PC-3 (cell line): ENCODE results near the gene KCNH8. TPM values are rescaled to one million over a fixed set of nuclear protein-coding genes. Genes with fewer than 3 reads are reported as not detected.

Experiments
- ATAC-seq: fragments of 200-7000 bp; cut with Tn5 transposase; 2 replicates; pipeline ENCODE4 v1.9.1; 2020; ENCODE audit warnings: mild to moderate bottlenecking, moderate library complexity
- BruUV-seq: library from RNA; stranded (reverse); fragments of 400-500 nt; replicated peaks from 2 replicates; lab custom pipeline; 2021; lab: Mats Ljungman, UMichigan
- CTCF ChIA-PET: fragments of 300-600 bp; sonication (Branson Sonifier 250); formaldehyde crosslinking; loops from one replicate; lab custom pipeline; 2022; ENCODE audit warnings: antibody characterized with exemption; lab: Charles Lee
- POLR2A ChIA-PET: fragments of 300-600 bp; sonication (Branson Sonifier 250); formaldehyde crosslinking; loops from one replicate; lab custom pipeline; 2022; ENCODE audit warnings: antibody characterized with exemption; ENCODE audit not compliant: unreplicated experiment; lab: Charles Lee
- DNase-seq: peaks from one replicate; pipeline ENCODE4 v3.0.0-alpha.2; 2015
- H2AFZ ChIP-seq: fragments of 300-600 bp; sonication (generic); 2 replicates; pipeline ENCODE4 v1.6.0; 2016; ENCODE audit warnings: antibody characterized with exemption, low read length
- H3F3A ChIP-seq: fragments of 300-600 bp; sonication (generic); one replicate; pipeline ENCODE4 v1.6.0; 2017; ENCODE audit warnings: antibody characterized with exemption, low read length, control low read depth, mild to moderate bottlenecking; ENCODE audit not compliant: unreplicated experiment
- H3K27ac ChIP-seq: fragments of 300-600 bp; sonication (generic); 2 replicates; pipeline ENCODE4 v1.5.1; 2016; ENCODE audit warnings: mild to moderate bottlenecking, low read length
- H3K27me3 ChIP-seq: fragments of 300-600 bp; sonication (generic); 2 replicates; pipeline ENCODE4 v1.6.1; 2016; ENCODE audit warnings: low read length, mixed read lengths
- H3K36me3 ChIP-seq: fragments of 300-600 bp; sonication (generic); 2 replicates; pipeline ENCODE4 v1.6.1; 2016; ENCODE audit warnings: low read depth, mixed run types, low read length, mixed read lengths
- H3K4me1 ChIP-seq: fragments of 300-600 bp; sonication (generic); 2 replicates; pipeline ENCODE4 v1.5.1; 2016; ENCODE audit warnings: low read length; ENCODE audit not compliant: insufficient read depth
- H3K4me2 ChIP-seq: fragments of 300-600 bp; sonication (generic); 2 replicates; pipeline ENCODE4 v1.6.0; 2016; ENCODE audit warnings: low read length
- H3K4me3 ChIP-seq: fragments of 300-600 bp; sonication (generic); 2 replicates; pipeline ENCODE4 v1.5.1; 2016; ENCODE audit warnings: mild to moderate bottlenecking, low read length, mixed read lengths
- H3K79me2 ChIP-seq: fragments of 300-600 bp; sonication (generic); 2 replicates; pipeline ENCODE4 v1.6.1; 2017; ENCODE audit warnings: low read length, mixed read lengths
- H3K9ac ChIP-seq: fragments of 300-600 bp; sonication (generic); 2 replicates; pipeline ENCODE4 v1.6.0; 2016; ENCODE audit warnings: mild to moderate bottlenecking, low read length
- H3K9me2 ChIP-seq: fragments of 300-600 bp; sonication (generic); replicated peaks from 2 replicates; pipeline ENCODE4 v1.6.1; 2016; ENCODE audit warnings: mixed run types, low read length, mixed read lengths
- H3K9me3 ChIP-seq: fragments of 300-600 bp; sonication (generic); 2 replicates; pipeline ENCODE4 v1.6.1; 2016; ENCODE audit warnings: low read length, mixed read lengths
- H4K20me1 ChIP-seq: fragments of 300-600 bp; sonication (generic); 2 replicates; pipeline ENCODE4 v1.6.1; 2016; ENCODE audit warnings: low read length, mixed read lengths
- EZH2 ChIP-seq: fragments of 300-600 bp; sonication (generic); IDR thresholded peaks from one replicate; pipeline ENCODE4 v1.6.1; 2017; ENCODE audit warnings: antibody characterized with exemption, mild to moderate bottlenecking, low read length; ENCODE audit not compliant: unreplicated experiment
- EZH2phosphoT487 ChIP-seq: fragments of 300-600 bp; sonication (generic); IDR thresholded peaks from 2 replicates; pipeline ENCODE4 v1.6.1; 2018; ENCODE audit warnings: mild to moderate bottlenecking, antibody characterized with exemption, low read length, borderline replicate concordance
- intact Hi-C: fragments of 100-400 bp; cut with micrococcal nuclease; formaldehyde crosslinking; loops from 2 replicates; pipeline ENCODE4 v1.9.0; 2023
- total RNA-seq: library from RNA; depleted of rRNA; stranded (reverse); fragments of >200 nt; gene quantifications from 2 replicates; pipeline ENCODE4 v1.2.3, GENCODE V29; 2014
- TF ChIP-seq, protein P1 (sequence below): fragments of 300-600 bp; sonication (generic); conservative IDR thresholded peaks from 2 replicates; pipeline ENCODE4 v1.5.1; 2017; ENCODE audit warnings: antibody characterized with exemption, low read depth, mild to moderate bottlenecking, low read length

Gene KCNH8
- total RNA-seq, 1 experiment from 2014 or later = not detected

DNA sequence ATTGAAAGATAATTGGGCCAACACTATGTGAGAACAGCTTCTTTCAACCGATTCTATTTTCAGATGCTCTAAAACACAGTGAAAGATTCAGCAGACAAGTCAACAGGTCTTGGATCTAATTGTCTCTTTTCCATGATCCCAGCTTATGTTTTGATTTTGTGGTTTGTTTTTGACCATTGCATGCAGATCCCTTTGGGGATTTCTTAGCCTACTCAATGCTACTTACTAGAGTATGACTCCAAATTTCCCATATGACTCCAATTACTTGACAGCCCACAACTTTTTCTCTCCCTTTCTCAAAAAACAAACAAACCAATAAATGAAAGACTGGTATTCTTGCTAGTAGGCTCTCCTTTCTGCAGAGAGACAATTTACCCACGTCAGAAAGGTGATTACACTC lies 67.1 kb downstream of the KCNH8 start:
- intact Hi-C loops = no loop called here
- no peaks in the 10 kb centered on the region for H3K79me2 ChIP-seq
- H3K27me3 ChIP-seq = no peaks in the 10 kb centered on the region
- no peaks in the 10 kb centered on the region for H3K9me3 ChIP-seq
- no peaks in the 10 kb centered on the region for H4K20me1 ChIP-seq
- no peak for DNase-seq
- H3K9me2 ChIP-seq = no peaks in the 10 kb centered on the region
- no peak overlapping the region for H3K9ac ChIP-seq
- ChIA-PET CTCF (no interaction called here), POLR2A (no interaction called here)
- H3K4me3 ChIP-seq = no peak overlapping the region
- no peak for ATAC-seq
- H2AFZ ChIP-seq = no peak overlapping the region
- no peak for TF ChIP-seq EZH2phosphoT487
- TF ChIP-seq, protein P1, sequence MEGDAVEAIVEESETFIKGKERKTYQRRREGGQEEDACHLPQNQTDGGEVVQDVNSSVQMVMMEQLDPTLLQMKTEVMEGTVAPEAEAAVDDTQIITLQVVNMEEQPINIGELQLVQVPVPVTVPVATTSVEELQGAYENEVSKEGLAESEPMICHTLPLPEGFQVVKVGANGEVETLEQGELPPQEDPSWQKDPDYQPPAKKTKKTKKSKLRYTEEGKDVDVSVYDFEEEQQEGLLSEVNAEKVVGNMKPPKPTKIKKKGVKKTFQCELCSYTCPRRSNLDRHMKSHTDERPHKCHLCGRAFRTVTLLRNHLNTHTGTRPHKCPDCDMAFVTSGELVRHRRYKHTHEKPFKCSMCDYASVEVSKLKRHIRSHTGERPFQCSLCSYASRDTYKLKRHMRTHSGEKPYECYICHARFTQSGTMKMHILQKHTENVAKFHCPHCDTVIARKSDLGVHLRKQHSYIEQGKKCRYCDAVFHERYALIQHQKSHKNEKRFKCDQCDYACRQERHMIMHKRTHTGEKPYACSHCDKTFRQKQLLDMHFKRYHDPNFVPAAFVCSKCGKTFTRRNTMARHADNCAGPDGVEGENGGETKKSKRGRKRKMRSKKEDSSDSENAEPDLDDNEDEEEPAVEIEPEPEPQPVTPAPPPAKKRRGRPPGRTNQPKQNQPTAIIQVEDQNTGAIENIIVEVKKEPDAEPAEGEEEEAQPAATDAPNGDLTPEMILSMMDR = no peak
- no TSS peak for BruUV-seq
- no peaks in the 10 kb centered on the region for H3K36me3 ChIP-seq
- no peak overlapping the region for H3K4me2 ChIP-seq
- H3K4me1 ChIP-seq = no peaks in the 10 kb centered on the region
- H3K27ac ChIP-seq = no peak overlapping the region
- no peaks in the 10 kb centered on the region for H3F3A ChIP-seq

DNA sequence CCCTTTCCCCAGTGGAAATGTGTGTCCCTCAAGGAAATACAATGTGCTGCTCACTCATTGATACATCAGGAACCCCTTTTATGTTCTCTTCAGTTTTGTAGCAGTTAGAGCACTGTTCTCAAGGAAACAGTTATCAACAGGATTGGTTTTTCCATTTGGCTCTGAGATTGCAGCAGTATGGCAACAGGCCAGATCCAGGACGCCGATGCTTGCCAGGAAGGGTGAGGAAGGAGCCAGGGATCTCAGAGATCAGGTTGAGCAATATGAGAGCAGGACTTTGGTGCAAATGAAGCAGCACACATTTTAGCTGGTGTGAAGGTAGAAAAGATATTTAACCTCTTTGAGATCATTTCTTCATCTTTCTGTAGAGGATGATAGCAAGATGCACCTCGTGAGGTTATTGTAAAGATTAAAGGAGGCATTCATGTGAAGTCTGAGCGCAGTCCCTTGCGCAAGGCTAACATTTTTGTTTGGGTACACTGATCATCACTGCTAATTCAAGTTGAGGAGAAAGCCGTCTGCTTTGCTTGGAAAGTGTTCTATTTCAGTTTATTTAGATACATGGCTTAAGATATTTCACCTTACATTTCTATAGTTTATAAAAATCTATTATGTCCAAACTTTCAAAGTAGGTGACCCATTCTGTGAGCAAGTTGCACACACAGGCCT lies 68.5 kb downstream of the KCNH8 start:
- H3K79me2 ChIP-seq = no peaks in the 10 kb centered on the region
- BruUV-seq = no TSS peak
- no peak overlapping the region for H3K4me2 ChIP-seq
- H3K27ac ChIP-seq = no peak overlapping the region
- H4K20me1 ChIP-seq = no peaks in the 10 kb centered on the region
- ATAC-seq (no peak), DNase-seq (no peak)
- H3K4me3 ChIP-seq = no peak overlapping the region
- H3F3A ChIP-seq = no peaks in the 10 kb centered on the region
- no peaks in the 10 kb centered on the region for H3K4me1 ChIP-seq
- intact Hi-C loops = no loop called here
- H3K36me3 ChIP-seq = no peaks in the 10 kb centered on the region
- ChIA-PET POLR2A (no interaction called here), CTCF (no interaction called here)
- no peak overlapping the region for H2AFZ ChIP-seq
- no peak for TF ChIP-seq EZH2phosphoT487
- TF ChIP-seq, protein P1 = no peak
- TF ChIP-seq EZH2 = no peak
- no peaks in the 10 kb centered on the region for H3K27me3 ChIP-seq
- no peaks in the 10 kb centered on the region for H3K9me3 ChIP-seq
- no peak overlapping the region for H3K9ac ChIP-seq
- H3K9me2 ChIP-seq = no peaks in the 10 kb centered on the region

DNA sequence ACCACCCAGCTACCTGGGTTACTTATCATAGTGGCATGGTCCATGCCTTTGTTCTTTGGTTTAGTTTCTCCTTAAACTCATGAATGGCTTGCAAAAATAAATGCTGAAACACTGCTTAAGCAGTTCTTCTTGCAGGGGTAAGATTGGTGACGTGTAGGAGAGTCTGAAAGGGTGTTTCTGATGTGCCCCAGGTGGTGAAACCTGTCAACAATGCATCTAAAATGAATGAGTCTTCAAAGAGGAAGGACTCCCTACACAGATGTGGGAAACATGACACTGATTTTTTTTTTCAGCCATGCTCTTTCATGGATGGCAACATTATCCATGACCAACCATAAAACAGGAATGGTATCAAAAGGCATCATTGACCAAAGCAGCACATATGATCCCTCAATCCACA lies 72.0 kb downstream of the KCNH8 start:
- no peak for DNase-seq
- H3K4me3 ChIP-seq = no peak overlapping the region
- no peak for TF ChIP-seq EZH2
- ATAC-seq = no peak
- H2AFZ ChIP-seq = no peak overlapping the region
- no peaks in the 10 kb centered on the region for H3K9me2 ChIP-seq
- H3K27ac ChIP-seq = no peak overlapping the region
- H3K27me3 ChIP-seq = no peaks in the 10 kb centered on the region
- no peaks in the 10 kb centered on the region for H3K36me3 ChIP-seq
- H3K9me3 ChIP-seq = no peaks in the 10 kb centered on the region
- H3K4me1 ChIP-seq = no peaks in the 10 kb centered on the region
- H3F3A ChIP-seq = no peaks in the 10 kb centered on the region
- no TSS peak for BruUV-seq
- no peaks in the 10 kb centered on the region for H3K79me2 ChIP-seq
- no peaks in the 10 kb centered on the region for H4K20me1 ChIP-seq
- no peak overlapping the region for H3K4me2 ChIP-seq
- ChIA-PET CTCF (no interaction called here), POLR2A (no interaction called here)
- intact Hi-C loops = no loop called here
- H3K9ac ChIP-seq = no peak overlapping the region
